Keratinocyte (primary cell): Measurements from ENCODE around the gene PSMB5. TPM values are rescaled to one million over a fixed set of nuclear protein-coding genes. Genes with fewer than 3 reads are reported as not detected.

Experiments
- DNase-seq: peaks from one replicate; pipeline ENCODE4 v3.0.0-alpha.2; 2011; ENCODE audit warnings: low read depth, missing footprints, low spot score
- FAIRE-seq: peaks from 2 replicates; lab custom pipeline; 2011; peaks lifted over from hg19 to GRCh38; lab: Jason Lieb, UNC
- H2AFZ ChIP-seq: 2 replicates; pipeline ENCODE4 v1.6.0; 2012; ENCODE audit warnings: low read length, control low read depth, inconsistent platforms; ENCODE audit not compliant: control insufficient read depth
- H3K27ac ChIP-seq: 2 replicates; pipeline ENCODE4 v1.5.1; 2011; ENCODE audit warnings: low read length; ENCODE audit not compliant: control insufficient read depth, insufficient read depth
- H3K27me3 ChIP-seq: 3 replicates; pipeline ENCODE4 v1.6.0; 2011; ENCODE audit warnings: low read length; ENCODE audit not compliant: control insufficient read depth, insufficient read depth; ENCODE audit errors: extremely low read depth
- H3K36me3 ChIP-seq, 2 experiments: 2 replicates in 1 of 2; 3 replicates in 1 of 2; pipeline ENCODE4 v1.5.1; 2011; ENCODE audit warnings: low read length in 2 of 2, mild to moderate bottlenecking in 1 of 2; ENCODE audit not compliant: control insufficient read depth in 2 of 2, insufficient read depth in 2 of 2; ENCODE audit errors: extremely low read depth in 1 of 2
- H3K4me1 ChIP-seq: 3 replicates; pipeline ENCODE4 v1.5.1; 2011; ENCODE audit warnings: low read length; ENCODE audit not compliant: control insufficient read depth, insufficient read depth; ENCODE audit errors: extremely low read depth
- H3K4me2 ChIP-seq: 3 replicates; pipeline ENCODE4 v1.6.0; 2011; ENCODE audit warnings: low read depth, low read length; ENCODE audit not compliant: control insufficient read depth, insufficient read depth; ENCODE audit errors: extremely low read depth
- H3K4me3 ChIP-seq, 3 experiments: fragments of 200-600 bp in 1 of 3; sonication (generic) in 1 of 3; 2 replicates in 2 of 3; 3 replicates in 1 of 3; pipeline ENCODE4 v1.5.1; 2011 to 2016; ENCODE audit warnings: low read length in 3 of 3, mild to moderate bottlenecking in 3 of 3, control low read depth in 2 of 3, inconsistent platforms in 1 of 3, low read depth in 1 of 3, mixed read lengths in 1 of 3, mixed run types in 1 of 3, moderate library complexity in 1 of 3; ENCODE audit not compliant: control insufficient read depth in 2 of 3, insufficient read depth in 2 of 3; ENCODE audit errors: extremely low read depth in 1 of 3
- H3K79me2 ChIP-seq: 2 replicates; pipeline ENCODE4 v1.6.0; 2012; ENCODE audit warnings: low read length; ENCODE audit not compliant: control insufficient read depth, insufficient read depth
- H3K9ac ChIP-seq: 3 replicates; pipeline ENCODE4 v1.6.0; 2011; ENCODE audit warnings: low read length; ENCODE audit not compliant: control insufficient read depth, insufficient read depth; ENCODE audit errors: extremely low read depth
- H3K9me1 ChIP-seq: 3 replicates; pipeline ENCODE4 v1.6.0; 2011; ENCODE audit warnings: low read length; ENCODE audit not compliant: control insufficient read depth, insufficient read depth; ENCODE audit errors: extremely low read depth
- H3K9me3 ChIP-seq: 2 replicates; pipeline ENCODE4 v1.5.1; 2012; ENCODE audit warnings: low read depth, low read length; ENCODE audit not compliant: control insufficient read depth
- H4K20me1 ChIP-seq: 3 replicates; pipeline ENCODE4 v1.6.0; 2011; ENCODE audit warnings: low read length; ENCODE audit not compliant: control insufficient read depth, insufficient read depth; ENCODE audit errors: extremely low read depth
- EZH2 ChIP-seq: IDR thresholded peaks from one replicate; pipeline ENCODE4 v1.6.1; 2012; ENCODE audit warnings: inconsistent platforms, mild to moderate bottlenecking, low read length, moderate library complexity
- dilution Hi-C: fragments of 300-500 bp; cut with MboI; formaldehyde crosslinking; loops from one replicate; pipeline ENCODE4 v1.7.0; 2020; ENCODE audit warnings: low sequenced_read_pairs; ENCODE audit not compliant: extremely low pct_ligation_motif_present
- polyA plus RNA-seq, 5 experiments: library from polyadenylated mRNA; depleted of rRNA in 3 of 5; stranded (reverse) in 3 of 5; stranded (forward) in 1 of 5; unstranded in 1 of 5; fragments of >200 nt; gene quantifications; 1 replicate in 1 of 5; 2 replicates in 3 of 5; 3 replicates in 1 of 5; pipeline versions ENCODE4 v1.2.1 to v1.2.3, GENCODE V29; 2011 to 2012; ENCODE audit warnings: missing spikeins in 2 of 5, low read depth in 1 of 5, low replicate concordance in 1 of 5
- TF ChIP-seq, protein P1 (sequence below), 3 experiments: IDR thresholded peaks in 1 of 3; conservative IDR thresholded peaks in 1 of 3; optimal IDR thresholded peaks in 1 of 3; 2 replicates in 2 of 3; 3 replicates in 1 of 3; pipeline versions ENCODE3 to v1.5.1; 2011; ENCODE audit warnings: low read length in 3 of 3, mild to moderate bottlenecking in 3 of 3, moderate library complexity in 2 of 3, control low read depth in 1 of 3, inconsistent platforms in 1 of 3; ENCODE audit not compliant: insufficient read depth in 2 of 3; ENCODE audit errors: extremely low read depth in 1 of 3

The PSMB5 gene
- polyA plus RNA-seq, 1 donor (not counting 4 experiments of a cell fraction or from before 2014, with no cell fraction given) = 285 TPM

DNA sequence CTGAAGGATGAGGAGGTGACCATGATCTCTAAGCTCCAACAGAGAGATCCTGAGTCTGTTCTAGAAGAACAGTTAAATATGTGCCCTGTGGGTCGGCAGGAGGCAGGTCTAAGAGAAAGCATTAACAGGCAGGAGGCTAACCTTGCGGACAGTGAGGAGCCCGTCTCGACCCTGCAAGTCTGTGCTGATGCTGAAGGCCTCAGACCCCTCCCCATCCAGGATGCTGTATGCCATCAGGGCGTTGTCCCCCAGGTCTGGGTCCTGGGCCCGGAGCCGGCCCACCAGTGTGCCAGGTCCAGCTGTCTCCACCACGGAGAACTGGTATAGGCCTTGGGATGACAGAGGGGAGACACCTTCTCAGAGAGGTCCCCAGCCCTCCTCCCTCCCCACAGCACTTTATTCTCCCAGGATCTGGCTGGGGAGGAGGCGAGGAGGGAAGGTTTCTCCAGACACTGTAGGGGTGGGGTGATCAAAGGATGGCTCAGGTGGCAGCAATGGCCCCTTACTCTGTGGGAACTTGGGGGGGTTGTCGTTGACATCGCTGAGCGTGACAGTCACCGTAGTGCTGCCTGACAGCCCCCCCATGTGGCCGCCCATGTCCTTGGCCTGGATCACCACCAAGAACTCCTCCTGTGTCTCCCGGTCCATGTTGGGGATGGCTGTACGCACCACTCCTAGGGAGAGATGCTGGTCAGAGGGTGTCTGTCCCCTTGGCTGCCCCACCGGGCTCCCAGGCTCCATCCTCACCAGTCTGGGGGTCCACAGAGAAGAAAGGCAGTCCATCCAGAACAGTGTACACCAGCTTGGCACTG lies 19.5 kb upstream of the PSMB5 start:
- no peak overlapping the region for H3K4me2 ChIP-seq
- H3K4me3 ChIP-seq = no peak overlapping the region
- H3K27me3 ChIP-seq = no peaks in the 10 kb centered on the region
- H4K20me1 ChIP-seq = no peaks in the 10 kb centered on the region
- H3K36me3 ChIP-seq = peaks cover 2 to 5% of the 10 kb centered on the region in 2 experiments
- H3K79me2 ChIP-seq = no peaks in the 10 kb centered on the region
- H2AFZ ChIP-seq = no peak overlapping the region
- TF ChIP-seq EZH2 = no peak
- TF ChIP-seq, protein P1, sequence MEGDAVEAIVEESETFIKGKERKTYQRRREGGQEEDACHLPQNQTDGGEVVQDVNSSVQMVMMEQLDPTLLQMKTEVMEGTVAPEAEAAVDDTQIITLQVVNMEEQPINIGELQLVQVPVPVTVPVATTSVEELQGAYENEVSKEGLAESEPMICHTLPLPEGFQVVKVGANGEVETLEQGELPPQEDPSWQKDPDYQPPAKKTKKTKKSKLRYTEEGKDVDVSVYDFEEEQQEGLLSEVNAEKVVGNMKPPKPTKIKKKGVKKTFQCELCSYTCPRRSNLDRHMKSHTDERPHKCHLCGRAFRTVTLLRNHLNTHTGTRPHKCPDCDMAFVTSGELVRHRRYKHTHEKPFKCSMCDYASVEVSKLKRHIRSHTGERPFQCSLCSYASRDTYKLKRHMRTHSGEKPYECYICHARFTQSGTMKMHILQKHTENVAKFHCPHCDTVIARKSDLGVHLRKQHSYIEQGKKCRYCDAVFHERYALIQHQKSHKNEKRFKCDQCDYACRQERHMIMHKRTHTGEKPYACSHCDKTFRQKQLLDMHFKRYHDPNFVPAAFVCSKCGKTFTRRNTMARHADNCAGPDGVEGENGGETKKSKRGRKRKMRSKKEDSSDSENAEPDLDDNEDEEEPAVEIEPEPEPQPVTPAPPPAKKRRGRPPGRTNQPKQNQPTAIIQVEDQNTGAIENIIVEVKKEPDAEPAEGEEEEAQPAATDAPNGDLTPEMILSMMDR (optimal IDR thresholded peaks at IDR 0.05 in 1 of 3, IDR thresholded peaks at IDR 0.05 in 1 of 3, conservative IDR thresholded peaks at IDR 0.05 in 1 of 3; ENCODE audit: extremely low read depth in 1 of 3, insufficient read depth in 2 of 3, low read length in 3 of 3) = peak in 1 of 3 experiments; percentile 40
- FAIRE-seq = no peak
- no peaks in the 10 kb centered on the region for H3K9me1 ChIP-seq
- H3K9ac ChIP-seq = no peak overlapping the region
- peaks cover 25% of the 10 kb centered on the region for H3K4me1 ChIP-seq
- H3K9me3 ChIP-seq = no peaks in the 10 kb centered on the region
- H3K27ac ChIP-seq = no peak overlapping the region
- DNase-seq = no peak
- dilution Hi-C loops = no loop called here

- H3K9ac ChIP-seq = no peak overlapping the region
- no peaks in the 10 kb centered on the region for H3K9me3 ChIP-seq
- no peak overlapping the region for H3K4me3 ChIP-seq
- FAIRE-seq (no peak), DNase-seq (no peak)
- no peaks in the 10 kb centered on the region for H3K9me1 ChIP-seq
- no peak overlapping the region for H2AFZ ChIP-seq
- H3K36me3 ChIP-seq = no peaks in the 10 kb centered on the region
- H3K79me2 ChIP-seq = no peaks in the 10 kb centered on the region
- dilution Hi-C loops = no loop called here
- H4K20me1 ChIP-seq = no peaks in the 10 kb centered on the region
- H3K4me2 ChIP-seq = no peak overlapping the region
- H3K4me1 ChIP-seq = peaks cover 25% of the 10 kb centered on the region
- no peak overlapping the region for H3K27ac ChIP-seq
- H3K27me3 ChIP-seq = no peaks in the 10 kb centered on the region
- TF ChIP-seq EZH2 = no peak
- TF ChIP-seq, protein P1 (optimal IDR thresholded peaks at IDR 0.05 in 1 of 3, IDR thresholded peaks at IDR 0.05 in 1 of 3, conservative IDR thresholded peaks at IDR 0.05 in 1 of 3; ENCODE audit: extremely low read depth in 1 of 3, insufficient read depth in 2 of 3, low read length in 3 of 3) = no peak
Measured at GRCh38 chr14:23053426-23053825, 18.7 kb upstream of the PSMB5 start.
